Measurements from ENCODE around the gene GNG8.
"Not testable (repeated sequence)": the region's sequence is repeated elsewhere in the genome, so short reads cannot be mapped to it uniquely, and the experiment has no call there.

GNG8 gene

GRCh38 chr19:46648060-46648960 is 12.3 kb upstream of the GNG8 start:
- in situ Hi-C loops (cut with MboI; ENCODE audit: low sequenced_read_pairs): no loop called here

GRCh38 chr19:46646402-46646801 is 10.4 kb upstream of the GNG8 start:
- in situ Hi-C loops (cut with MboI; ENCODE audit: low sequenced_read_pairs): no loop called here

- in situ Hi-C loops (cut with MboI; ENCODE audit: low sequenced_read_pairs): no loop called here
Observed at GRCh38 chr19:46644720-46645119, 8.7 kb upstream of the GNG8 start.

- in situ Hi-C loops (cut with MboI; ENCODE audit: low sequenced_read_pairs): no loop called here
Observed at GRCh38 chr19:46640656-46641055, 4.7 kb upstream of the GNG8 start.

- in situ Hi-C loops (cut with MboI; ENCODE audit: low sequenced_read_pairs): no loop called here
Observed at GRCh38 chr19:46639358-46640182, 3.6 kb upstream of the GNG8 start.

GRCh38 chr19:46637224-46637623 is 1.2 kb upstream of the GNG8 start:
- in situ Hi-C loops (cut with MboI; ENCODE audit: low sequenced_read_pairs): no loop called here

- in situ Hi-C loops (cut with MboI; ENCODE audit: low sequenced_read_pairs): no loop called here
Observed at GRCh38 chr19:46634656-46635218, 1.3 kb downstream of the GNG8 start.

- in situ Hi-C loops (cut with MboI; ENCODE audit: low sequenced_read_pairs): no loop called here
Observed at GRCh38 chr19:46634045-46634655, 1.9 kb downstream of the GNG8 start.

GRCh38 chr19:46633130-46633529 is 2.9 kb downstream of the GNG8 start:
- in situ Hi-C loops (cut with MboI; ENCODE audit: low sequenced_read_pairs): no loop called here

- in situ Hi-C loops (cut with MboI; ENCODE audit: low sequenced_read_pairs): no loop called here
Observed at GRCh38 chr19:46631481-46631880, 4.5 kb downstream of the GNG8 start.

GRCh38 chr19:46630586-46631205 is 5.3 kb downstream of the GNG8 start:
- in situ Hi-C loops (cut with MboI; ENCODE audit: low sequenced_read_pairs): no loop called here

- in situ Hi-C loops (cut with MboI; ENCODE audit: low sequenced_read_pairs): no loop called here
Observed at GRCh38 chr19:46629546-46630025, 6.4 kb downstream of the GNG8 start.

- in situ Hi-C loops (cut with MboI; ENCODE audit: low sequenced_read_pairs): not testable (repeated sequence)
Observed at GRCh38 chr19:46628970-46629369, 7.0 kb downstream of the GNG8 start.

GRCh38 chr19:46626446-46626845 is 9.6 kb downstream of the GNG8 start:
- in situ Hi-C loops (cut with MboI; ENCODE audit: low sequenced_read_pairs): no loop called here

GRCh38 chr19:46625731-46626130 is 10.3 kb downstream of the GNG8 start:
- in situ Hi-C loops (cut with MboI; ENCODE audit: low sequenced_read_pairs): no loop called here

- in situ Hi-C loops (cut with MboI; ENCODE audit: low sequenced_read_pairs): no loop called here
Observed at GRCh38 chr19:46624958-46625661, 10.9 kb downstream of the GNG8 start, which contains the start of gene PTGIR. TSS of gene PTGIR (minus strand) at chr19:46625089. CDS start at chr19:46624225, 864 bp downstream.

- in situ Hi-C loops (cut with MboI; ENCODE audit: low sequenced_read_pairs): no loop called here
Observed at GRCh38 chr19:46623915-46624502, 12.0 kb downstream of the GNG8 start.

GRCh38 chr19:46622118-46622446 is 13.9 kb downstream of the GNG8 start:
- in situ Hi-C loops (cut with MboI; ENCODE audit: low sequenced_read_pairs): no loop called here
